IMR-90 (cell line): ENCODE data around the gene PANK4. TPM values are rescaled to one million over a fixed set of nuclear protein-coding genes. Genes with fewer than 3 reads are reported as not detected.

Source experiments
- ATAC-seq: fragments of 200-7000 bp; cut with Tn5 transposase; 2 replicates; pipeline ENCODE4 v1.9.1; 2020; ENCODE audit warnings: low read depth, mild to moderate bottlenecking, moderate library complexity
- BruUV-seq: library from RNA; stranded (reverse); fragments of 400-500 nt; replicated peaks from 2 replicates; lab custom pipeline; 2021; lab: Mats Ljungman, UMichigan
- CTCF ChIA-PET: fragments of 300-600 bp; formaldehyde crosslinking; extraction: SDS; loops from one replicate; lab custom pipeline; 2021; ENCODE audit warnings: antibody characterized with exemption; lab: Yijun Ruan, JAX
- POLR2A ChIA-PET: fragments of 300-600 bp; sonication (Branson Sonifier 250); formaldehyde crosslinking; loops from one replicate; lab custom pipeline; 2022; ENCODE audit warnings: antibody characterized with exemption; ENCODE audit not compliant: unreplicated experiment; lab: Charles Lee
- DNase-seq: peaks from one replicate; pipeline ENCODE4 v3.0.0; 2013
- H2AFZ ChIP-seq: replicated peaks from 2 replicates; pipeline ENCODE3; 2013; ENCODE audit warnings: low read length, mild to moderate bottlenecking; ENCODE audit not compliant: poor library complexity
- H2AK5ac ChIP-seq: 2 replicates; pipeline ENCODE4 v1.6.1; 2013; ENCODE audit warnings: low read depth, low read length, inconsistent platforms
- H2AK9ac ChIP-seq: replicated peaks from 2 replicates; pipeline ENCODE3; 2013; ENCODE audit warnings: mild to moderate bottlenecking, low read depth, low read length, moderate library complexity; ENCODE audit not compliant: poor library complexity
- H2BK120ac ChIP-seq: 2 replicates; pipeline ENCODE4 v1.6.1; 2013; ENCODE audit warnings: low read depth, low read length, inconsistent platforms
- H2BK15ac ChIP-seq: 3 replicates; pipeline ENCODE4 v1.6.1; 2013; ENCODE audit warnings: low read depth, low read length, inconsistent platforms
- H2BK20ac ChIP-seq: 2 replicates; pipeline ENCODE4 v1.6.1; 2013; ENCODE audit warnings: low read depth, mild to moderate bottlenecking, inconsistent platforms, low read length, moderate library complexity
- H2BK5ac ChIP-seq: 2 replicates; pipeline ENCODE4 v1.6.1; 2013; ENCODE audit warnings: mild to moderate bottlenecking, low read depth, low read length, inconsistent platforms; ENCODE audit not compliant: poor library complexity, severe bottlenecking
- H3K14ac ChIP-seq: replicated peaks from 2 replicates; pipeline ENCODE4 v1.6.1; 2013; ENCODE audit warnings: low read depth, low read length, inconsistent platforms
- H3K18ac ChIP-seq: 2 replicates; pipeline ENCODE4 v1.6.1; 2013; ENCODE audit warnings: low read depth, low read length, control low read depth
- H3K23ac ChIP-seq: 2 replicates; pipeline ENCODE4 v1.6.1; 2013; ENCODE audit warnings: low read depth, low read length, inconsistent platforms
- H3K27ac ChIP-seq: 2 replicates; pipeline ENCODE4 v1.5.1; 2013; ENCODE audit warnings: mild to moderate bottlenecking, control low read depth, low read length; ENCODE audit not compliant: insufficient read depth
- H3K27me3 ChIP-seq: 2 replicates; pipeline ENCODE4 v1.6.1; 2013; ENCODE audit warnings: low read length; ENCODE audit not compliant: control insufficient read depth, insufficient read depth
- H3K36me3 ChIP-seq: 2 replicates; pipeline ENCODE4 v1.6.1; 2013; ENCODE audit warnings: low read length, mixed read lengths; ENCODE audit not compliant: control insufficient read depth, insufficient read depth
- H3K4ac ChIP-seq: 2 replicates; pipeline ENCODE4 v1.6.1; 2013; ENCODE audit warnings: low read depth, low read length, inconsistent platforms
- H3K4me1 ChIP-seq: 2 replicates; pipeline ENCODE4 v1.6.1; 2013; ENCODE audit warnings: low read length, mixed read lengths; ENCODE audit not compliant: control insufficient read depth, insufficient read depth
- H3K4me2 ChIP-seq: 2 replicates; pipeline ENCODE4 v1.6.1; 2013; ENCODE audit warnings: low read depth, mild to moderate bottlenecking, control low read depth, low read length, moderate library complexity
- H3K4me3 ChIP-seq: 2 replicates; pipeline ENCODE4 v1.5.1; 2013; ENCODE audit warnings: low read depth, mild to moderate bottlenecking, control low read depth, low read length, moderate library complexity; ENCODE audit not compliant: insufficient read depth
- H3K56ac ChIP-seq: 2 replicates; pipeline ENCODE4 v1.6.1; 2013; ENCODE audit warnings: low read length, inconsistent platforms; ENCODE audit not compliant: insufficient read depth; ENCODE audit errors: extremely low read depth
- H3K79me1 ChIP-seq, 2 experiments: 2 replicates each; pipeline ENCODE4 v1.6.1; 2013; ENCODE audit warnings: low read length in 2 of 2, inconsistent platforms in 1 of 2, low read depth in 1 of 2
- H3K9ac ChIP-seq: 2 replicates; pipeline ENCODE4 v1.6.1; 2013; ENCODE audit warnings: low read depth, low read length, control low read depth
- H3K9me1 ChIP-seq: 2 replicates; pipeline ENCODE4 v1.6.1; 2013; ENCODE audit warnings: low read length, inconsistent platforms; ENCODE audit not compliant: insufficient read depth
- H3K9me3 ChIP-seq: 2 replicates; pipeline ENCODE4 v1.6.1; 2013; ENCODE audit warnings: low read length; ENCODE audit not compliant: control insufficient read depth, insufficient read depth
- H4K20me1 ChIP-seq: 2 replicates; pipeline ENCODE4 v1.6.1; 2013; ENCODE audit warnings: low read length, inconsistent platforms; ENCODE audit not compliant: insufficient read depth
- H4K5ac ChIP-seq: 2 replicates; pipeline ENCODE4 v1.6.1; 2013; ENCODE audit warnings: mild to moderate bottlenecking, low read depth, low read length, control low read depth
- H4K8ac ChIP-seq, 2 experiments: 2 replicates each; pipeline ENCODE4 v1.6.1; 2013; ENCODE audit warnings: low read depth in 2 of 2, low read length in 2 of 2, control low read depth in 1 of 2, inconsistent platforms in 1 of 2
- H4K91ac ChIP-seq: 2 replicates; pipeline ENCODE4 v1.6.1; 2013; ENCODE audit warnings: low read depth, low read length, inconsistent platforms; ENCODE audit not compliant: insufficient read depth
- BHLHE40 ChIP-seq: fragments of 150-350 bp; IDR thresholded peaks from 2 replicates; pipeline ENCODE4 v1.6.1; 2016; ENCODE audit warnings: mild to moderate bottlenecking, low read depth, low read length
- CEBPB ChIP-seq: IDR thresholded peaks from 2 replicates; pipeline ENCODE4 v1.6.1; 2012; ENCODE audit warnings: low read depth, low read length, improper control_type of control experiment
- CHD1 ChIP-seq: IDR thresholded peaks from 2 replicates; pipeline ENCODE4 v1.6.1; 2012; ENCODE audit warnings: low read depth, low read length, improper control_type of control experiment
- ELK1 ChIP-seq: fragments of 150-350 bp; IDR thresholded peaks from 2 replicates; pipeline ENCODE4 v1.6.1; 2016; ENCODE audit warnings: low read depth, mild to moderate bottlenecking, low read length, moderate library complexity, borderline replicate concordance
- FOS ChIP-seq: fragments of 150-350 bp; IDR thresholded peaks from 2 replicates; pipeline ENCODE4 v1.6.1; 2016; ENCODE audit warnings: low read depth, low read length
- MAZ ChIP-seq: IDR thresholded peaks from 2 replicates; pipeline ENCODE4 v1.6.1; 2012; ENCODE audit warnings: low read depth, mild to moderate bottlenecking, low read length, improper control_type of control experiment, moderate library complexity, borderline replicate concordance
- MXI1 ChIP-seq: IDR thresholded peaks from 2 replicates; pipeline ENCODE4 v1.6.1; 2012; ENCODE audit warnings: low read depth, mild to moderate bottlenecking, low read length, moderate library complexity, borderline replicate concordance
- POLR2A ChIP-seq: IDR thresholded peaks from 2 replicates; pipeline ENCODE4 v1.6.1; 2012; ENCODE audit warnings: mild to moderate bottlenecking, low read depth, low read length
- RCOR1 ChIP-seq: IDR thresholded peaks from 2 replicates; pipeline ENCODE4 v1.6.1; 2012; ENCODE audit warnings: mild to moderate bottlenecking, low read length, improper control_type of control experiment; ENCODE audit not compliant: insufficient replicate concordance
- RFX5 ChIP-seq: IDR thresholded peaks from 2 replicates; pipeline ENCODE4 v1.8.0; 2012; ENCODE audit warnings: low read depth, mild to moderate bottlenecking, low read length, moderate library complexity
- SMC3 ChIP-seq: fragments of 150-350 bp; IDR thresholded peaks from 2 replicates; pipeline ENCODE4 v1.6.1; 2016; ENCODE audit warnings: low read depth, mild to moderate bottlenecking, antibody characterized with exemption, low read length, moderate library complexity
- USF2 ChIP-seq: fragments of 150-350 bp; IDR thresholded peaks from 2 replicates; pipeline ENCODE4 v1.6.1; 2017; ENCODE audit warnings: mild to moderate bottlenecking, antibody characterized with exemption, low read length, low read depth
- WGBS, 2 experiments: methylation state at CpG; one replicate each; pipeline versions ENCODE4 v1.1.5 to v1.1.7; 2013; ENCODE audit warnings: missing lambda C conversion rate in 2 of 2; ENCODE audit not compliant: insufficient read length in 1 of 2; ENCODE audit errors: extremely low coverage in 2 of 2; 5-methylcytosine and 5-hydroxymethylcytosine counted together
- dilution Hi-C: fragments of 300-500 bp; cut with HindIII; formaldehyde crosslinking; loops from one replicate; pipeline ENCODE4 v1.14.3; 2018; ENCODE audit warnings: low sequenced_read_pairs; ENCODE audit not compliant: unreplicated experiment
- in situ Hi-C: fragments of 300-500 bp; cut with MboI; formaldehyde crosslinking; loops from 3 replicates; pipeline ENCODE4 v1.14.3; 2019; ENCODE audit warnings: low sequenced_read_pairs, inconsistent platforms, mixed read lengths
- intact Hi-C: fragments of 100-400 bp; cut with micrococcal nuclease; formaldehyde crosslinking; loops from 2 replicates; pipeline ENCODE4 v1.10.0; 2022
- polyA plus RNA-seq, 3 experiments: library from polyadenylated mRNA; depleted of rRNA; stranded (reverse); fragments of >200 nt; gene quantifications; 2 replicates each; pipeline ENCODE4 v1.2.3, GENCODE V29; 2012; ENCODE audit warnings: low replicate concordance in 1 of 3
- total RNA-seq: library from RNA; depleted of rRNA; stranded (reverse); fragments of >200 nt; gene quantifications from 2 replicates; pipeline ENCODE4 v1.2.3, GENCODE V29; 2012
- TF ChIP-seq, protein P1 (sequence below): conservative IDR thresholded peaks from 2 replicates; pipeline ENCODE4 v1.5.1; 2012; ENCODE audit warnings: mild to moderate bottlenecking, low read depth, low read length, improper control_type of control experiment

Gene PANK4
- total and polyA plus RNA-seq, 2 of the 4 experiments (the other 2 are of a cell fraction) = 14.0 to 18.5 TPM

- H3K9ac ChIP-seq = no peak overlapping the region
- H3K18ac ChIP-seq = no peak overlapping the region
- intact Hi-C loops (no loop called here), dilution Hi-C loops (no loop called here), in situ Hi-C loops (no loop called here)
- H2AFZ ChIP-seq = no peak overlapping the region
- no peak overlapping the region for H3K4me3 ChIP-seq
- no peak overlapping the region for H3K56ac ChIP-seq
- DNase-seq = no peak
- no peak overlapping the region for H2BK20ac ChIP-seq
- H3K9me3 ChIP-seq = no peaks in the 10 kb centered on the region
- no peak overlapping the region for H2BK120ac ChIP-seq
- no peaks in the 10 kb centered on the region for H3K9me1 ChIP-seq
- no peak overlapping the region for H3K4ac ChIP-seq
- H3K14ac ChIP-seq = no peak overlapping the region
- H4K5ac ChIP-seq = no peak overlapping the region
- no peaks in the 10 kb centered on the region for H3K27me3 ChIP-seq
- H2AK9ac ChIP-seq = no peak overlapping the region
- H3K4me1 ChIP-seq = no peaks in the 10 kb centered on the region
- H3K79me1 ChIP-seq = peaks cover 0 to 20% of the 10 kb centered on the region in 2 experiments; a peak in 3 of 4 replicates
- H4K8ac ChIP-seq = no peak overlapping the region
- no peak overlapping the region for H3K27ac ChIP-seq
- no peak overlapping the region for H2AK5ac ChIP-seq
- H3K36me3 ChIP-seq = peaks cover 83% of the 10 kb centered on the region
- H3K23ac ChIP-seq = no peak overlapping the region
- POLR2A ChIA-PET = no interaction called here
- no peak overlapping the region for H4K91ac ChIP-seq
- BruUV-seq = no TSS peak
- ATAC-seq = no peak
- WGBS, 2 experiments = 88% methylated on average over 7 of the region's 14 CpGs; no CpG with 5 or more reads in 1 of the 2 experiments
- CTCF ChIA-PET = no interaction called here
- H2BK15ac ChIP-seq = no peak overlapping the region
- H4K20me1 ChIP-seq = peaks cover 12% of the 10 kb centered on the region
- no peak overlapping the region for H3K4me2 ChIP-seq
- no peak for TF ChIP-seq BHLHE40
- no peak for TF ChIP-seq RCOR1
- no peak for TF ChIP-seq RFX5
- TF ChIP-seq USF2 = no peak
- no peak for TF ChIP-seq CHD1
- TF ChIP-seq MAZ = no peak
- no peak for TF ChIP-seq POLR2A
- no peak for TF ChIP-seq CEBPB
- no peak for TF ChIP-seq ELK1
- TF ChIP-seq MXI1 = no peak
- TF ChIP-seq, protein P1, sequence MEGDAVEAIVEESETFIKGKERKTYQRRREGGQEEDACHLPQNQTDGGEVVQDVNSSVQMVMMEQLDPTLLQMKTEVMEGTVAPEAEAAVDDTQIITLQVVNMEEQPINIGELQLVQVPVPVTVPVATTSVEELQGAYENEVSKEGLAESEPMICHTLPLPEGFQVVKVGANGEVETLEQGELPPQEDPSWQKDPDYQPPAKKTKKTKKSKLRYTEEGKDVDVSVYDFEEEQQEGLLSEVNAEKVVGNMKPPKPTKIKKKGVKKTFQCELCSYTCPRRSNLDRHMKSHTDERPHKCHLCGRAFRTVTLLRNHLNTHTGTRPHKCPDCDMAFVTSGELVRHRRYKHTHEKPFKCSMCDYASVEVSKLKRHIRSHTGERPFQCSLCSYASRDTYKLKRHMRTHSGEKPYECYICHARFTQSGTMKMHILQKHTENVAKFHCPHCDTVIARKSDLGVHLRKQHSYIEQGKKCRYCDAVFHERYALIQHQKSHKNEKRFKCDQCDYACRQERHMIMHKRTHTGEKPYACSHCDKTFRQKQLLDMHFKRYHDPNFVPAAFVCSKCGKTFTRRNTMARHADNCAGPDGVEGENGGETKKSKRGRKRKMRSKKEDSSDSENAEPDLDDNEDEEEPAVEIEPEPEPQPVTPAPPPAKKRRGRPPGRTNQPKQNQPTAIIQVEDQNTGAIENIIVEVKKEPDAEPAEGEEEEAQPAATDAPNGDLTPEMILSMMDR = no peak
- no peak for TF ChIP-seq FOS
- TF ChIP-seq SMC3 = no peak
- no peak overlapping the region for H2BK5ac ChIP-seq
Measured at GRCh38 chr1:2516946-2517345, 9.4 kb downstream of the PANK4 start.
